H9 (cell line): ENCODE data around the gene CCDC137. TPM values are rescaled to one million over a fixed set of nuclear protein-coding genes. Genes with fewer than 3 reads are reported as not detected.

Experiments
- DNase-seq: peaks from one replicate; pipeline ENCODE4 v3.0.0-alpha.2; 2017
- H2AFZ ChIP-seq: one replicate; pipeline ENCODE4 v1.6.1; 2013; ENCODE audit warnings: mild to moderate bottlenecking, low read length, control low read depth, moderate library complexity
- H2AK5ac ChIP-seq: 2 replicates; pipeline ENCODE4 v1.6.1; 2013; ENCODE audit warnings: low read length, control low read depth, mixed read lengths; ENCODE audit not compliant: insufficient read length
- H2BK120ac ChIP-seq: one replicate; pipeline ENCODE4 v1.6.1; 2013; ENCODE audit warnings: low read depth, mild to moderate bottlenecking, low read length, control low read depth, inconsistent platforms; ENCODE audit not compliant: poor library complexity, severe bottlenecking
- H2BK12ac ChIP-seq: 2 replicates; pipeline ENCODE4 v1.6.1; 2013; ENCODE audit warnings: low read length, control low read depth, mixed read lengths, low read depth; ENCODE audit not compliant: insufficient read length
- H2BK15ac ChIP-seq: 2 replicates; pipeline ENCODE4 v1.6.1; 2013; ENCODE audit warnings: low read depth, low read length, control low read depth
- H2BK20ac ChIP-seq: one replicate; pipeline ENCODE4 v1.6.1; 2013; ENCODE audit warnings: low read depth, mild to moderate bottlenecking, low read length, control low read depth, inconsistent platforms; ENCODE audit not compliant: poor library complexity, severe bottlenecking
- H2BK5ac ChIP-seq: 2 replicates; pipeline ENCODE4 v1.6.1; 2013; ENCODE audit warnings: low read length, control low read depth, mixed read lengths; ENCODE audit not compliant: insufficient read length
- H3K14ac ChIP-seq: 2 replicates; pipeline ENCODE4 v1.6.1; 2013; ENCODE audit warnings: low read length, control low read depth; ENCODE audit not compliant: insufficient read depth
- H3K18ac ChIP-seq: 2 replicates; pipeline ENCODE4 v1.6.1; 2013; ENCODE audit warnings: low read depth, mild to moderate bottlenecking, mixed read lengths, low read length, control low read depth; ENCODE audit not compliant: insufficient read length
- H3K23ac ChIP-seq: 2 replicates; pipeline ENCODE4 v1.6.1; 2013; ENCODE audit warnings: low read length, control low read depth, mixed read lengths, low read depth; ENCODE audit not compliant: insufficient read length
- H3K23me2 ChIP-seq: 2 replicates; pipeline ENCODE4 v1.6.1; 2013; ENCODE audit warnings: low read depth, mild to moderate bottlenecking, mixed read lengths, low read length, control low read depth; ENCODE audit not compliant: insufficient read length, poor library complexity, severe bottlenecking
- H3K27ac ChIP-seq: 2 replicates; pipeline ENCODE4 v1.5.1; 2013; ENCODE audit warnings: low read length, control low read depth, mixed read lengths, low read depth; ENCODE audit not compliant: insufficient read length
- H3K27me3 ChIP-seq: 2 replicates; pipeline ENCODE4 v1.6.1; 2013; ENCODE audit warnings: low read length, control low read depth, inconsistent platforms; ENCODE audit not compliant: insufficient read depth
- H3K4ac ChIP-seq: 2 replicates; pipeline ENCODE4 v1.6.1; 2013; ENCODE audit warnings: low read depth, mild to moderate bottlenecking, control low read depth, inconsistent platforms, low read length, moderate library complexity
- H3K4me1 ChIP-seq: 2 replicates; pipeline ENCODE4 v1.6.1; 2013; ENCODE audit warnings: low read length, control low read depth, inconsistent platforms; ENCODE audit not compliant: insufficient read depth
- H3K4me2 ChIP-seq: 2 replicates; pipeline ENCODE4 v1.6.1; 2013; ENCODE audit warnings: low read length, control low read depth, mixed read lengths; ENCODE audit not compliant: insufficient read length, insufficient read depth
- H3K56ac ChIP-seq: 2 replicates; pipeline ENCODE4 v1.6.1; 2013; ENCODE audit warnings: low read depth, mild to moderate bottlenecking, mixed read lengths, low read length, control low read depth; ENCODE audit not compliant: insufficient read length
- H3K79me1 ChIP-seq: 2 replicates; pipeline ENCODE4 v1.6.1; 2013; ENCODE audit warnings: low read depth, mild to moderate bottlenecking, moderate library complexity, low read length, control low read depth, inconsistent platforms; ENCODE audit not compliant: insufficient read depth, poor library complexity, severe bottlenecking
- H3K79me2 ChIP-seq: 2 replicates; pipeline ENCODE4 v1.6.1; 2013; ENCODE audit warnings: low read length, control low read depth, inconsistent platforms; ENCODE audit not compliant: insufficient read depth
- H3K9ac ChIP-seq: 2 replicates; pipeline ENCODE4 v1.6.1; 2013; ENCODE audit warnings: low read length, control low read depth, mixed read lengths; ENCODE audit not compliant: insufficient read length; ENCODE audit errors: extremely low read depth
- H3K9me3 ChIP-seq: one replicate; pipeline ENCODE4 v1.6.1; 2013; ENCODE audit warnings: low read depth, low read length, inconsistent platforms; ENCODE audit not compliant: control insufficient read depth
- H3T11ph ChIP-seq: one replicate; pipeline ENCODE4 v1.6.1; 2013; ENCODE audit warnings: mild to moderate bottlenecking, low read length, control low read depth, inconsistent platforms
- H4K20me1 ChIP-seq: one replicate; pipeline ENCODE4 v1.6.1; 2013; ENCODE audit not compliant: control insufficient read depth, insufficient read length, insufficient read depth
- H4K5ac ChIP-seq: 2 replicates; pipeline ENCODE4 v1.6.1; 2013; ENCODE audit warnings: low read depth, mild to moderate bottlenecking, mixed read lengths, low read length, control low read depth; ENCODE audit not compliant: insufficient read length
- H4K8ac ChIP-seq: replicated peaks from 2 replicates; pipeline ENCODE4 v1.6.1; 2013; ENCODE audit warnings: low read length, control low read depth, mixed read lengths, low read depth; ENCODE audit not compliant: insufficient read length
- H4K91ac ChIP-seq: 2 replicates; pipeline ENCODE4 v1.6.1; 2013; ENCODE audit warnings: low read depth, mild to moderate bottlenecking, moderate library complexity, mixed read lengths, low read length, control low read depth; ENCODE audit not compliant: insufficient read length
- H3K27ac Mint-ChIP-seq, 3 experiments: 2 replicates in 2 of 3; 3 replicates in 1 of 3; pipeline ENCODE4 v1.8.0; 2020 to 2021; ENCODE audit warnings: mixed read lengths in 3 of 3, mild to moderate bottlenecking in 1 of 3, moderate library complexity in 1 of 3
- H3K27me3 Mint-ChIP-seq: 2 replicates; pipeline ENCODE4 v1.8.0; 2021; ENCODE audit warnings: low read depth, mild to moderate bottlenecking, moderate library complexity, mixed read lengths
- H3K36me3 Mint-ChIP-seq, 3 experiments: 2 replicates in 2 of 3; 3 replicates in 1 of 3; pipeline ENCODE4 v1.8.0; 2020 to 2021; ENCODE audit warnings: low read depth in 3 of 3, mixed read lengths in 3 of 3; ENCODE audit not compliant: insufficient read depth in 1 of 3
- H3K4me1 Mint-ChIP-seq, 2 experiments: 2 replicates each; pipeline ENCODE4 v1.8.0; 2020; ENCODE audit warnings: mixed read lengths in 2 of 2
- H3K4me3 Mint-ChIP-seq, 2 experiments: 2 replicates in 1 of 2; 3 replicates in 1 of 2; pipeline ENCODE4 v1.8.0; 2020 to 2021; ENCODE audit warnings: mild to moderate bottlenecking in 2 of 2, mixed read lengths in 2 of 2, moderate library complexity in 1 of 2
- H3K9me3 Mint-ChIP-seq, 2 experiments: 2 replicates in 1 of 2; 3 replicates in 1 of 2; pipeline ENCODE4 v1.8.0; 2020; ENCODE audit warnings: mild to moderate bottlenecking in 2 of 2, mixed read lengths in 2 of 2, moderate library complexity in 1 of 2
- CTCF ChIP-seq: fragments of 200-600 bp; sonication (generic); conservative IDR thresholded peaks from 3 replicates; pipeline ENCODE4 v1.8.0; 2021; ENCODE audit warnings: antibody characterized with exemption, mild to moderate bottlenecking
- WGBS: extraction: QIAGEN DNeasy Blood & Tissue Kit; methylation state at CpG from one replicate; pipeline ENCODE4 v1.1.7; 2013; ENCODE audit warnings: missing lambda C conversion rate, low lambda C conversion rate, mixed read lengths; ENCODE audit not compliant: insufficient read length; ENCODE audit errors: extremely low coverage; 5-methylcytosine and 5-hydroxymethylcytosine counted together
- total RNA-seq: library from RNA; stranded (reverse); gene quantifications from 2 replicates; pipeline ENCODE4 v1.2.1, GENCODE V29; 2021

The CCDC137 gene
- total RNA-seq, 1 experiment from 2014 or later, result 60.8 TPM

- Histone ChIP-seq H2BK120ac (no peak overlapping the region), H3K9ac (no peak overlapping the region), H2BK20ac (no peak overlapping the region), H3K4me2 (peak overlapping the region; percentile 28), H3K79me1 (no peaks in the 10 kb centered on the region), H3K23ac (no peak overlapping the region), H3K4me1 (peaks cover 3% of the 10 kb centered on the region; the same call in 1 of the 2 replicates), H3K18ac (peak overlapping the region; percentile 25), H3K79me2 (no peaks in the 10 kb centered on the region), H3K27me3 (no peaks in the 10 kb centered on the region; the same call in 1 of the 2 replicates), H2BK12ac (no peak overlapping the region), H3K56ac (no peak overlapping the region), H3K14ac (peak overlapping the region; percentile 67), H4K91ac (no peak overlapping the region), H3T11ph (no peak overlapping the region), H2BK15ac (no peak overlapping the region), H3K23me2 (peaks cover 4% of the 10 kb centered on the region), H2AFZ (no peak overlapping the region), H4K5ac (no peak overlapping the region), H3K4ac (no peak overlapping the region), H3K9me3 (no peaks in the 10 kb centered on the region), H3K27ac (no peak overlapping the region), H2AK5ac (no peak overlapping the region), H4K20me1 (no peaks in the 10 kb centered on the region), H4K8ac (no peak overlapping the region), H2BK5ac (no peak overlapping the region)
- H3K36me3 Mint-ChIP-seq, result no peaks in the 10 kb centered on the region
- no CpG with 5 or more reads among the region's 27 CpGs for WGBS
- peaks cover 10 to 17% of the 10 kb centered on the region in 2 experiments for H3K4me1 Mint-ChIP-seq
- H3K27me3 Mint-ChIP-seq, result peaks cover 2% of the 10 kb centered on the region
- H3K9me3 Mint-ChIP-seq, result no peaks in the 10 kb centered on the region; a peak in 2 of 5 replicates
- peak; percentile 88 for DNase-seq
- no peak overlapping the region for H3K27ac Mint-ChIP-seq
- no peak for TF ChIP-seq CTCF
- peak overlapping the region; percentile 44 to 68; a peak in 4 of 5 replicates for H3K4me3 Mint-ChIP-seq
Measured at GRCh38 chr17:81652906-81653771, 13.4 kb upstream of the CCDC137 start.
